ENCODE results near the gene SGCG. TPM values are rescaled to one million over a fixed set of nuclear protein-coding genes. Genes with fewer than 3 reads are reported as not detected.

The SGCG gene
- total and polyA plus RNA-seq, 9 donors: 0.15 to 2.6 (median 1.1) TPM; not detected in 5

GRCh38 chr13:23161481-23161825, 19.3 kb upstream of the SGCG start:
- no peaks in the 10 kb centered on the region for H3K27me3 ChIP-seq
- H3K9me3 ChIP-seq: no peaks in the 10 kb centered on the region
- H3K4me1 ChIP-seq (ENCODE audit: insufficient read depth): no peaks in the 10 kb centered on the region
- intact Hi-C loops (cut with DNase I): no loop called here
- H3K4me3 ChIP-seq: no peak overlapping the region
- no peaks in the 10 kb centered on the region for H3K36me3 ChIP-seq
- no peak overlapping the region for H3K27ac ChIP-seq
- DNase-seq: no peak
- TF ChIP-seq, protein P1, sequence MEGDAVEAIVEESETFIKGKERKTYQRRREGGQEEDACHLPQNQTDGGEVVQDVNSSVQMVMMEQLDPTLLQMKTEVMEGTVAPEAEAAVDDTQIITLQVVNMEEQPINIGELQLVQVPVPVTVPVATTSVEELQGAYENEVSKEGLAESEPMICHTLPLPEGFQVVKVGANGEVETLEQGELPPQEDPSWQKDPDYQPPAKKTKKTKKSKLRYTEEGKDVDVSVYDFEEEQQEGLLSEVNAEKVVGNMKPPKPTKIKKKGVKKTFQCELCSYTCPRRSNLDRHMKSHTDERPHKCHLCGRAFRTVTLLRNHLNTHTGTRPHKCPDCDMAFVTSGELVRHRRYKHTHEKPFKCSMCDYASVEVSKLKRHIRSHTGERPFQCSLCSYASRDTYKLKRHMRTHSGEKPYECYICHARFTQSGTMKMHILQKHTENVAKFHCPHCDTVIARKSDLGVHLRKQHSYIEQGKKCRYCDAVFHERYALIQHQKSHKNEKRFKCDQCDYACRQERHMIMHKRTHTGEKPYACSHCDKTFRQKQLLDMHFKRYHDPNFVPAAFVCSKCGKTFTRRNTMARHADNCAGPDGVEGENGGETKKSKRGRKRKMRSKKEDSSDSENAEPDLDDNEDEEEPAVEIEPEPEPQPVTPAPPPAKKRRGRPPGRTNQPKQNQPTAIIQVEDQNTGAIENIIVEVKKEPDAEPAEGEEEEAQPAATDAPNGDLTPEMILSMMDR (IDR thresholded peaks at IDR 0.05): no peak
- TF ChIP-seq EP300 (IDR thresholded peaks at IDR 0.05): no peak
- whole genome bisulfite sequencing, 3 donors: 43 to 63% (median 62%) methylated on average over 3 of the region's 3 CpGs

DNA sequence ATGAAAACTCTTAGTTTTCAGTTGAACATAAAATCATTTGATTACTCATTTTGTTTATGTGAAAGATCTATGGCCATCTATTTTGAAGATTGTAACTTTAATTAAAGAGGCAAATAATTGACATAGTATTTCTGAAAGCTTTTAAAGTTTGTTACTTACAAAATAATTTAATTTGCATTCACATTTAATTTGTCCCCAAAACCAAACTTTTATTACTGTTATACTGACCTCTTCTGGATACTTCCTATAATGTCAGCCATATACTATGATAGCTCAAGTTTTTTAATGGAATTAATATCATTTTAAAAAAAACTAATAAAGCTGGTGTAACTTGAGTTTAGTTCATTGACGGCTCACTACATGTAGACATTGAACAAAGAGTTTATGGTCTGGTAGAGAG, 4.9 kb upstream of the SGCG start:
- TF ChIP-seq, protein P1 (IDR thresholded peaks at IDR 0.05): no peak
- TF ChIP-seq POLR2A (IDR thresholded peaks at IDR 0.05) (no peak), EP300 (IDR thresholded peaks at IDR 0.05) (no peak)
- Histone ChIP-seq H3K27ac (no peak overlapping the region), H3K27me3 (no peaks in the 10 kb centered on the region), H3K9me3 (no peaks in the 10 kb centered on the region), H3K36me3 (no peaks in the 10 kb centered on the region), H3K4me3 (no peak overlapping the region), H3K4me1 (ENCODE audit: insufficient read depth) (no peaks in the 10 kb centered on the region)
- DNase-seq: no peak
- 0% methylated on average over 1 of the region's 1 CpG for WGBS, 3 donors
- intact Hi-C loops (cut with DNase I): no loop called here

- Histone ChIP-seq H3K4me1 (ENCODE audit: insufficient read depth) (no peaks in the 10 kb centered on the region), H3K9me3 (no peaks in the 10 kb centered on the region), H3K27me3 (no peaks in the 10 kb centered on the region), H3K36me3 (no peaks in the 10 kb centered on the region), H3K4me3 (no peak overlapping the region), H3K27ac (no peak overlapping the region)
- no peak for TF ChIP-seq EP300 (IDR thresholded peaks at IDR 0.05)
- WGBS, 3 donors: 66 to 71% (median 67%) methylated on average over 2 of the region's 2 CpGs
- intact Hi-C loops (cut with DNase I): no loop called here
- no peak for DNase-seq
Observed at GRCh38 chr13:23182142-23182541, 1.4 kb downstream of the SGCG start.

- no peaks in the 10 kb centered on the region for H3K4me1 ChIP-seq (ENCODE audit: insufficient read depth)
- WGBS, 3 donors: 87 to 89% (median 88%) methylated on average over 7 of the region's 7 CpGs
- DNase-seq: no peak
- TF ChIP-seq POLR2A (IDR thresholded peaks at IDR 0.05) (no peak), EP300 (IDR thresholded peaks at IDR 0.05) (no peak)
- TF ChIP-seq, protein P1 (IDR thresholded peaks at IDR 0.05): no peak
- no peak overlapping the region for H3K4me3 ChIP-seq
- intact Hi-C loops (cut with DNase I): no loop called here
- no peaks in the 10 kb centered on the region for H3K27me3 ChIP-seq
- H3K9me3 ChIP-seq: no peaks in the 10 kb centered on the region
- no peaks in the 10 kb centered on the region for H3K36me3 ChIP-seq
- H3K27ac ChIP-seq: no peak overlapping the region
Observed at GRCh38 chr13:23183292-23183691, 2.5 kb downstream of the SGCG start.

- no peaks in the 10 kb centered on the region for H3K27me3 ChIP-seq
- no peaks in the 10 kb centered on the region for H3K36me3 ChIP-seq
- no peak for DNase-seq
- H3K4me3 ChIP-seq: no peak overlapping the region
- TF ChIP-seq EP300 (IDR thresholded peaks at IDR 0.05): no peak
- TF ChIP-seq POLR2A (IDR thresholded peaks at IDR 0.05): no peak
- TF ChIP-seq, protein P1 (IDR thresholded peaks at IDR 0.05): no peak
- intact Hi-C loops (cut with DNase I): no loop called here
- H3K4me1 ChIP-seq (ENCODE audit: insufficient read depth): no peaks in the 10 kb centered on the region
- no peak overlapping the region for H3K27ac ChIP-seq
- H3K9me3 ChIP-seq: no peaks in the 10 kb centered on the region
- WGBS, 3 donors: 90% methylated on average over 9 of the region's 9 CpGs
Observed at GRCh38 chr13:23185542-23185941, 4.8 kb downstream of the SGCG start.
